ENCODE measurements around the gene SLIT3.

Gene SLIT3

DNA sequence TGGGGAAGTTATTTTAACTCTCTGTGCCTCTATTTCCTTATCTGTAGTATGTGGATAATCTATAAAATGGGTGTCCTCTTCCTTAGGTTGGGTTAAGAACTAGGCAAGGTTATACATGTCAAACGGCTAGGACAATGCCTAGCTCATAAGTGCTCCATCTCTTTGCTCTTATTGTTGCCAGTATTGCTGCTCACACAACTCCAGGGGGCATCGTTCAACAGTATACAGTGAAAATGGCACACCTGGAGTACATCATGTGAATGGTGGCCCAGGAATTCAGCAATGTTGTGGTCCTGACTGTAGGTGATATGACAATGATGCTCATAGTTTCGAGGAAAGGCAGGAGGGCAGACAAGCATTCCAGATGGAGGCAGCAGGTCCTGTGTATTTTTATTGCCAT is 30.1 kb downstream of the SLIT3 start:
- no peak for DNase-seq (ENCODE audit: low read depth, low spot score)

GRCh38 chr5:169268019-169268418 is 32.9 kb downstream of the SLIT3 start:
- no peak for DNase-seq (ENCODE audit: low read depth, low spot score)

DNA sequence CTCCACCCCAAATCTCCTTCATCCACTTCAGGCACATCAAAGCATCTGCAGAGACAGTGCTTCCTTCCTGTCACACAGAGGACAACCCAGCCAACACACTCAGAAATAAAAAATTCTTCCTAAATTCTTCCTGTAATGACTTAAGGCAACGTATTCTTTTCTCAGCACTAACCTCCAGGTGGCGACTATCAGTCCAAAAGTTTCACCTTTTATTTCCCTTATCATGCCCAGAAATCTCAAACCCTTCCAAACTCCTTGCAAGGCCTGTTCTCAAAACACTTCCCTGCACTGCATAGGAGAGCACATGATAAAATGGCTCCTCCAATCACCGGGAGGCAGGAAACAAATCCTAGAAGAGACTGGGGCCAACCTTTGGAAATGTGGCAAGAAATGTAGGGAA is 35.1 kb downstream of the SLIT3 start:
- no peak for DNase-seq (ENCODE audit: low read depth, low spot score)

DNA sequence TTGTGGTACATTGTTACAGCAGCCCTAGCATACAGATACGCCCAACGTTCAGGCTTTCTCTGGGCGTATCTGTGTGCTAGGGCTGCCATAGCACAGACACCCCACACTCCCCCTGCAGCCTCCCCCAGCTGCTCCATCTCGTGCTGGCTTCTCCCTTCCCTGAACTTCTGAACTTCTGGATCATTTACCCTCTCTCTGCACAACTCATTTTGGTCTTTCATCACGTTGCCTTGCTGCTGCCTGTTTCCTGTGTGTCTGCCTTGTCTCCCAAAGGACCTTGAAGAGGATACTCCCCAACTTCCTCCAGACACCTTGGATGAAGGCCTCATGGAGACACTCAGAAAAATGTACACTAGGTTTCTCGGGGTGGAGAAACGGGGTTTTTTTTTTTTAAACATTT is 37.3 kb downstream of the SLIT3 start:
- no peak for DNase-seq (ENCODE audit: low read depth, low spot score)

GRCh38 chr5:169260896-169261569 is 39.9 kb downstream of the SLIT3 start:
- DNase-seq (ENCODE audit: low read depth, low spot score): no peak

GRCh38 chr5:169258372-169259000 is 42.5 kb downstream of the SLIT3 start:
- DNase-seq (ENCODE audit: low read depth, low spot score): no peak

DNA sequence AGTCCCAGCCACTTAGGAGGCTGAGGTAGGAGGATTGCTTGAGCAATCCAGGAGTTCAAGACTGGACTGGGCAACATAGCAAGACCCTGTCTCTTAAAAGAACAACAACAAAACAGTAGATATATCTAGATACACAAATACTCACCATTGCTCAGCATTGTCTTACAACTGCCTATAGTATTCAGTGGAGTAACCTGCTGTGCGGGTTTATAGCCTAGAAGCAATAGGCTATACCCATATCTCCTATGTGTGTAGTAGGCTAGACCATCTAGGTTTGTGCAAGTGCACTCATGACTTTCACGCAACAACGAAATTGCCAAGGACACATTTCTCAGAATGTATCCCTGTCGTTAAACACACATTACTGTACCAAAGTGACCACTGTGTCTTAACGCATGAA is 44.7 kb downstream of the SLIT3 start:
- DNase-seq (ENCODE audit: low read depth, low spot score): no peak

- no peak for DNase-seq (ENCODE audit: low read depth, low spot score)
Measured at GRCh38 chr5:169253071-169253470, 47.9 kb downstream of the SLIT3 start.

DNA sequence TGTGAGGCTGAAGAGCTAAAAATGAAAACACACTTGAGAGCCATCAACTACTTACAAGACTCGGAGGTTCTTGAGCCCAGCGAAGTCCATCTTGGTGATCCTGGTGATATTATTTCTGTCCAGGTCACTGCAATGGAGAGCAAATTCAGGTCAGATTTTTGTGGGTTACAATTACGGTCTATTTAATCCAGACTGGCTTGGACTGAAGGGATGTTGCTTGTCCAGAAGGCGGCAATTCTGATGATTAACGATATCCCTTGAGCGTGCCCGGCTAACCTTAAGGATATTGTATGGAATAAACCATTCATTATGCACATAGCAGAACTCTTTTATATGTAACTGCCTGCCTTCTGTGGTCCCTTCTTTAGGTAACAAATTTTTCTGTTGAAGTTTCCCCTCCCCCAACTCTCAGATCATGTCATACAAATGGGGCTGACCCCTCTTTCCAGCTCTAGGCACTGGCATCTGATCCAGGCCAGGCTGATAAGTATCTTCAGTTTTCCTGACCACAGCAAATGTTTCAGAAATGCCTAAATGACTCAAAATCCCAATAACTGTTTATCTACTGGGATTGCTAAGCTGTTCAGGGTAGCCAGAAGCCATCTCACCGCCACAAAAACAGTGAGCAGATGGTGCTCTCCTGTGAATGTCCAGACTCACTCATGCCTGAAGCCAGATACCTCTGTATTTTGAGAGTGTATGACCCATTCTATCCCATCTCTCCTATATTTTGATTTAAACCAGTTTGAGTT is 49.4 kb downstream of the SLIT3 start:
- DNase-seq (ENCODE audit: low read depth, low spot score): no peak

GRCh38 chr5:169250887-169251286 is 50.1 kb downstream of the SLIT3 start:
- DNase-seq (ENCODE audit: low read depth, low spot score): no peak

DNA sequence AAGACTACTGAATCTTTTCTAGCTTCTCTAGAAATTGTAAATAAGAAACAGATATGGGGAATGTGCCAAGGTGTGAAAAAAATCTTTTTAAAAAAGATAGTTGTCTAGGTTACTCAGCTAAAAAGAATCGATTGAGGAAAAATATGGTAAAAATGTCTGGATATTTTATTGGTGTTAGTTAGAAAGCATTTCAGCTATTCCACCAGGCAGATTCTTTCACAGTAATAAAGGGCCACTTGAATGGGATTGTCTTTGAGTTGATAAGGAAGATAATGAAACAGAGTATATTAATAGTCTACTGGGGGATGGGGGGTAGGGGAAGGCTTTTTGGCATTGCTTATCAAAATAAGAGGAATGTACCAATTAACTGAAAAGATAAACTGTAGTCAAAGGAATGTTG is 51.9 kb downstream of the SLIT3 start:
- no peak for DNase-seq (ENCODE audit: low read depth, low spot score)

- no peak for DNase-seq (ENCODE audit: low read depth, low spot score)
Measured at GRCh38 chr5:169248550-169248949, 52.4 kb downstream of the SLIT3 start.

DNA sequence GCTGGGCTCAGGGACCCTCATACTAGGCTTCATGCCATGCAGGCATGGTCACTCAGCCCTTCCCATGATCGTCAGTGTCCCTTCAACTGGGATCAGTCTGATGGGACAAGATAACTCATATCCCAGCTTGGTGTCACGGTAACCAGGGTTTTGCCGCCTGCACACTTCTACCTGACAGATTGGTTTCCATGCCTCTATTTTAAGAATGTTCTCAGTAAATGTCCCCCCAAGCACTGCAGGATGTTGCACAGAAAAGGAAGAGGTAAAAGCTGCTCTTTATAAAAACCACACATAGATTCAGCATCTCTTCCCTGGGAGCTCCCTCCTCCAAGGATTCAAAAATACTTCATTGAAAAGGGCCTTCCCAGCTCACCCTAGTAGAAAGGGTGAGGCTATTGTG is 56.1 kb downstream of the SLIT3 start:
- DNase-seq (ENCODE audit: low read depth, low spot score): no peak

DNA sequence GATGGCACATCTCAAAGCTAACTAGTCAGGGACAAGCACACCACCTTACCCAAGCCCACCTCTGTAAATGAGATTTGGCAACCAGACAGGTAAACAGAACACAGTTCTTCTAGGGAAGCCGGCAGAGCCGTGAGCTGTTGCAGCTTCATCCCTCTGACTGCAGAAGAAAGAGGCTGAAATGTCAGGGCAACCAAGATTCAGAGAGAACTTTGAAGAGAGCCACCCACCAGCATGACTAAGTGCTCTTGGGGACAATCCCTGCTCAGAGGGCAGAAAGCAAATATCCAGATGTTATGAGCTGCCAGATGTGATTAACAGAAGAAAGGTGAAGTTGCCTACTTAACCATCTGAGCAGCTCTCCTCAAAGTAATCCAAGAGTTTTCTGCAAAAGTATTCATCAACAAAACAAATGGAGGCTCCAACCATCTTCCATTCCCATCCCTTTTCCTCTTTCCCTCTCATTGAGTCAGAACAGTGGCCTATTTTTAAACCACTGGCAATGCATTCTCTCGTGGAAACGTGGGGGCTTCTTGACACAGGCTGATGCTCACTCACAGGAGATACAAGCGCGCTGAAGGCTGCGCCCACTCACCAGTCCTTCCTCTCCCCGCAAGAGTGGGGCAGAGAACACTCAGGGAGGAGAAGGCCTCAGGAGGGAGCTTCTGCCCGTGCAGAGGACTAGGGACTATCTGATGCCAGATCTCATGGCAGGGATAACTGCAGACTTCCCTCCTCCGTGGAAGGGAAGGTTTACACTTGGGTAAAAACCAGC is 57.1 kb downstream of the SLIT3 start:
- no peak for DNase-seq (ENCODE audit: low read depth, low spot score)

DNA sequence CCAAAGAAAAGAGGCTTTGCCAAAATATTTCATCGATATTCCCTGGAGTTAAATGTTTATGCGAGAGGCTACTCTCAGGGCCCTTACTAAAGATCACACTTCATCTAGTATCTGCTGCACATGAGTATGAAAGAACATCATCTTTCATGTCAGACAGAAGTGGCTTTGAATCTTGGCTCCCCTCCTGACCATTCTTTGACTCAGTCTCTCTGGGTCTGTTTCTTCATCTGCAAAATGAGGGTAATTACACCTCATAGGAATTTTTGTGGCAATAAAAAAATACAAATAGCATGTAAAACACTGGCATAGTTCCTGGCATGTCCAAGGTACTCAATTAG is 58.1 kb downstream of the SLIT3 start:
- DNase-seq (ENCODE audit: low read depth, low spot score): no peak

DNA sequence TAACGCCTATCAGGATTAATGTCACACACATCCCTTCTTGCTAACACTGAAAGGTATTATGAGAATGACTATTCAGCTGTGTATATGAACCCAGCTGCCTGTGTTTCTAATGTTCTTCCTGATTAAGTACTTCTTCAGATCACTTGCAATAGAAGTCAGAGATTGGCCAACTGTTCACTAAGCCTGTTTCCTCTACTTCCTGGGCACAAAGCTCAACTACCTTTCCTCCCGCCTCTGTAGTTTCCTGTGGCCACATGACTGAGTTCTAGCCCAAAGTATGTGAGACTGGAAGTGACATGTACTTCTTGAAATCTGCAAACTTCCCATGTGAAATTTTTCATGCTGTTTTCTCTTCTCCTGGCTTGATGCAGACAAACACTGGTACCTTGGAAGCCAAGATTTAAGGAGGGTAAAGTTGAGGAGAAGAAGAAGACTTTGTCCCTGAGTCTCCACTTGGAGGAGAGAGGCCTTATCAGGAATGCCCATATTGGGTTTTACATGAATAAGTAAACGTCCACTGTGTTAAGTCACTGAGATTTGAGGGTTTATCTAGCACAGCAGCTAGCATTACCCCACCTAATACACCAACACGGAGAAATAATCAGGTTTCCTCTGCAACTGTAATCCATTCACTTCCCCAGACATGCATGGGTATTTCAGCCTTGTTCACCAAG is 58.6 kb downstream of the SLIT3 start:
- no peak for DNase-seq (ENCODE audit: low read depth, low spot score)

DNA sequence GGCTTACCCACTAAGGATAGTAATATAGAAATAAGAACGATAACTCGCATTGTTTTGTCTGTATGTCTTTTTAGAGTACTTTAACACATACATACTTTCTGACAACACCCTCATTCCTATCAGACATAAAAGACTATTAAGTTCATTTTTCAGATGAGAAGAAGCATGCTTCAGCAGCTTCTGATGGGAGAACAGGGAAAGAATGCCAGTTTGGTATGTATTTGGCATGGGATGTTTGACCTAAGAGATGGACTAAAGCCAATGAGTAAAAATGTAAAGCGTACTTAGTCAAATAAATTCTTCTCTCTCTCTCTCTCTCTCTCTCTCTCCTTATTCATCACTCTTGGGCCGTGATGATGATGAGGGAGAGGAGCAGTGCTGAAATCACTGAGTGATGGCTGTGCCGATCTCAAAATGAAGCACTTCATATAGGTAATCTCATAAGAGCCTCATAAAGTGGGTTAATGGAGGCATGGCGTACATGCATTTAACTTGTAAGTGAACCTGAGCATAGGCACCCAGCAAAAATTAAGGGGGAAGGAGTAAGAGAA is 71.5 kb downstream of the SLIT3 start:
- DNase-seq (ENCODE audit: low read depth, low spot score): no peak

DNA sequence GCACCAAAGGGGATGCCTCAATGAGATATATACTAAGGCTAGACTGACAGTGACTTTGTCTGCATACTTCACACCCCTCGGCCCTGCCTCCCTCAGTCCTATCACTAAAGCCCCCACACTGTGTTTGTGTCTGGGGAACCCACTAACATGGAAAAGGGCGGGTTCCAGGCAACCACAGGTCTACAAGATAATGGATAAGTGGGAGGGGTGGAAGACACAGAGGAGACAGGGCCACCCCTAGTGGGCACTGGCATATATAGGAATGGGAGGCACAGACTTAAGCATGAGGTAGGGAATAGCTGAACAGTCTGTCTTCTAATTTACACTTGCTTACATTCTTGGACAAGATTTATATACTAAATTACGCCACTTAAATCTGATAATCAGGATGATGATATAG is 74.0 kb downstream of the SLIT3 start:
- DNase-seq (ENCODE audit: low read depth, low spot score): no peak

DNA sequence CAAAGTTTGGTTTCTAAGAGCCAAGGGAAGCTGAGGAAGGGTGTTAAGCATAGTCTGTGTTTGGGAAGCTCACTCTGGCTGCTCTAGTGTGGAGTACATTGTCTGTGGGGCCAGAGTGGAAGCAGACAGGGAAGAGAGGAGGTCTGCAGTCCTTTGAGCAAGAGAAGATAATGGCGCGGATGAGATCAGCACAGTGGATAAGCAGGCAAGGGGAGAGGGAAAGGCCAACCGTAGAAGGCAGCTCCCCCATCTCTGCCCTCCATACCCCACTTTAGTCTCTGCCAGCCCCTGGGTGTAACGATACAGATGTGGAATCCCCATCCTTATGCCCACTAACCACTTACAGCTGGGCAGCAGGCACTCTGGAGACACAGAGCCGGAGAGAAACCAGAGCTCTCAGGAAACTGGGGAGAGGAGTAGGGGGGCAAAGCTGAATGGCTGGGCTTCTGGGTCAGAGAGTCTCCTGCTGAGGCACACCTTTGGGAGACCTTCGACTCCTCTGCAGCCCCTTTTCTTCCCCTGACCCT is 75.0 kb downstream of the SLIT3 start:
- DNase-seq (ENCODE audit: low read depth, low spot score): no peak

DNA sequence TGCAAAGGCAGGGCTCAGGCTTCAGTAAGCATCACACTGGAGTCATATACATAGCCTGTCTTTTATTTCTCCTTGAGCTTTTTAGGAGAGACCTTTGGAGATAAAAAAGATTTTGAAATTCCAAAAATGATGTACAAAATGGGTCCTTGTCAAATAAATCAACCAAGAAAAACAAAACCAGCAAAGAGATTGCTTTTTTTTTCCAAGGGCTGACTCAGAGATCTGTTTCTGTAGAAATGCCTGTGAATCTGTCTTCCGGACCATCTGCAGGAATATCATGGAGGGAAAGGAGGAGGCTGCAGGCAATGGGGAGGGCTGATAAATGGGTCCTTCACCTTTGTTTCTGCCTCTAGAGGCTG is 77.4 kb downstream of the SLIT3 start:
- DNase-seq (ENCODE audit: low read depth, low spot score): no peak

DNA sequence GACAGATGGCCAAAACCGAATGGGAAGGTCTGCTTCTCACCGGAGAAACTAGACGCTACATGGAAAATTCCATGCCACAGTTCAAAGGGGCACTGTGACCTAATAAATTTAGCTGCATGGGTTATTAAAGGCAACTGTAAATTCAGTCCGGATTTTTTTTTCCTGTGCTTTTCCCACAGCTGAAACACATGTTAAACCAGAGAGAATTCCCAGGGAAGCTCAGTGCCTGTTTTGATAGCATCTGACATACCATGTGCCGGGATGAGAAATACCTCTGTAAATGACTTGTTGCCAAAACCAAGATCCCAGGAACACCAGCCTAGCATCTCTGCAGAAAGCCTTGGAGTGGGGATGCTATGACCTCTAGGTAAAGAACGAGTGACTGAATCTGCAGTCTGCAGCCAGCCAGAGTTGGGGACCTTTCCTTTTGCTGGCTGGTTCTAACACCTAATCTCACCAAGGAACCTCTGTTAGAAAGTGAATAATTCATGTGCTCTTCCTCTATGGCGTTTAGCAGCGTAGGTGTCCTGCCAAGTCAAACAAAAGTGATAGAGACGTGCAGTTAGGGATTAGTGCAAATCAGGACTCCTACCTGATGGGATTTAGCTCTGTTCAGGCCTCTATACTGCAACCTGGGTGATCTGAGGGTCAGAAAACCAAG is 77.9 kb downstream of the SLIT3 start:
- DNase-seq (ENCODE audit: low read depth, low spot score): no peak

Data from activated CD4-positive, CD25-positive, alpha-beta regulatory T cell treated with anti-CD3 and anti-CD28 coated beads, Interleukin-2, amount 50 U/mL, for 16 hours (primary cell).